HG03432 (cell line): ENCODE measurements around the gene TDRD5.
"Not testable (repeated sequence)": the region's sequence is repeated elsewhere in the genome, so short reads cannot be mapped to it uniquely, and the experiment has no call there.

ENCODE experiments used
- ATAC-seq: cut with Tn5 transposase; IDR thresholded peaks from one replicate; pipeline ENCODE4 v1.9.1; 2021; ENCODE audit warnings: mild to moderate bottlenecking, moderate library complexity; ENCODE audit not compliant: unreplicated experiment

Gene TDRD5

DNA sequence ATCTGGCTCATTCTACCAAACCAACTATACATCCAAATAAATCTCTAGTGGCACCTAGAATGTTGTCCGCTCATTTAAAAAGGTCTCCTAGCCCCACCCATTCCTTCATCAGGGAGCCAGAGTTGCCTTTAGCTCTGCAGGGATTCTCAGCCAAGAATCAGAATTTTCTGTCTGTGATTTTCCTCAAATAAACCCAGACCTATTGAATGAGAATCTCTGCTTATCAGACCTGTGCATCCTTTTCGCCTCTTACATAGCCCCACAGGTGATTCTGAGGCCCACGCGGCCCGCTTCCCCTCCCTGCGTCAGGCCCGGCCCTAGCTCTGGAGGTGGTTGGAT is 410 bp upstream of the TDRD5 start:
- ATAC-seq = no peak

DNA sequence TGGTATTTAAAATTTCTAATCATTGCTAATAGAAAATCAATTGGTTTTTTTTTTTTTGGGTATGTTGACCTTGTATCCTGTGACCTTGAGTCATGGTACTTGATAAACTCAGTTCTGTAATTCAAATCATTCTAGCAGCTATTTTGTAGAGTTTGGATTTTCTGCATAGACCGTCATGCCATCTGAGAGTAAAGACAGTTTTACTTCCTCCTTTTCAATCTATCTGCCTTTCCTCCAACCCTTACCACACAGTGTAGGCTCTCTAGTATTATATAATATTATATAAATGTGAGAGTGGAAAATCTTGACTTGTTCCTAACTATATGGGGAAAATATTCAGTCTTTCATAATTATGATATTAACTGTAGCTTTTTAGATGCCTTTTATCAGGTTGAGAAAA is 7.0 kb downstream of the TDRD5 start:
- no peak for ATAC-seq

DNA sequence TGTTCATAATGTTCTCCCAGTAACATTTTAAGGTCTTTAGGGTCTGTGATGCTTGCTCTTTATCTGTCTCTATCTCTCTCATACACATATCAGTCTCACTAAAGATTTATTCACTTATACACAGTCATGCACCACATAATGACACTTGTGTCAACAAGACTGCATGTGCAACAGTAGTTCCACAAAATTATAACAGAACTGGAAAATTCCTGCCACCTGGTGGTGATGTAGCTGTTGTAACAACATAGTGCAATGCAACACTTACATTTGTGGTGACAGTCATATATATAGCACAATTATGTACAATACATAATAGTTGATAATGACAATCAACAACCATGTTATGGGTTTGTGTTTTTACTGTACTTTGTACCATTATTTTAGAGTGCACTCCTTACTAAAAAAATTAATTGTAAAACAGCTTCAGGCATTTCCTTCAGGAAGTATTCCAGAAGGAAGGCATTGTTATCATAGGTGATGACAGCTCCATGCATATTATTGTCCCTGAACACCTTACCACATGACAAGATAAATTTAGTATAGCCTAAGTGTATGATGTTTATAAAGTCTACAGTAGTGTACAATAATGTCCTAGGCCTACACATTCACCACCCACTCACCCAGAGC is 8.1 kb downstream of the TDRD5 start:
- ATAC-seq = no peak

DNA sequence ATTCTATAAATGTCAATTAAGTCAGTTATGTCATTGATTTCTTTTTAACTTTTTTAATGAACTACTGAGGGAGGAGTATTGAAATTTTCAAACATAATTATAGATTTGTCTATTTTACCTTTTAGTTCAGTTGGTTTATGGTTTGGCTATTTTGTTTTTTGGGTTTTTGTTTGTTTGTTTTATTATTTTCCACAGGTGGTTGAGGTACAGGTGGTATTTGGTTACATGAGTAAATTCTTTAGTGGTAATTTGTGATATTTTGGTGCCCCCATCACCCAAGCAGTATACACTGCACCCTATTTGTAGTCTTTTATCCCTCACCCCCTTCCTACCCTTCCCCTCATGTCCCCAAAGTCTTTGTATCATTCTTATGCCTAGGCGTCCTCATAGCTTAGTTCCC is 9.5 kb downstream of the TDRD5 start:
- no peak for ATAC-seq

DNA sequence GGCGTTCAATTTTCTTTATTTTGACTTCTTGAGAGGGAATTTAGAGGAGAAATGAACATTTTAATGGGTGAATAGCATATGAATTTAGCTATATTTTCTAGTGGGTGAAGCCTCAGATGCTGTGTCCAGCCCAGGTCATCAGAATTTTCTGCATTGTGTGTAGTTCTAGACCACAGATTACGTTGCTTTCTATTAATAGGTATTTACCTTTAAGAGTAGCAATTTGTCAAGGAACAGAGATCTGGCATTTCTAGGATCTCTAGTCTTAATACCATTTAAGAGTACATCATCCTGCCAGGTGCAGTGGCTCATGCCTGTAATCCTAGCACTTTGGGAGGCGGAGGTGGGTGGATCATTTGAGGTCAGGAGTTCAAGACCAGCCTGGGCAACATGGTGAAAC is 20.7 kb downstream of the TDRD5 start:
- ATAC-seq = no peak

DNA sequence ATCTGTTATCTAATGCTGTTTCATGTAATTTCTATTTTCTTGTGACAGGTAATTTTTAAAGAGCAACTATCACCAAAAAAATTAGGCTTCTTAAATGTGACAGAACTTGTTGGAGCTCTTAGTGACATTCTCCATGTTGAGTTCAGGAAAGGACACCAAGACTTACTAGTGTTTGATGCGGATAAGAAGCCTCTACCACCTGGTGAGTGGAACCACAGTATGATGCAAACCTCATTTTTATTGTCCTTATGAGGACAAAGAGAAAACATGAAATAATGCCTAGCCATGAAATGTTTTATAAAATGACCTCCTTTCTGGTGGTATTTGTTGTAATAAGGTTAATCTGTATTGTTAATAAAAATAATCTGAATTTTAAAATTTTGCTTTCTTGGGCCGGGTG is 39.1 kb downstream of the TDRD5 start:
- no peak for ATAC-seq

DNA sequence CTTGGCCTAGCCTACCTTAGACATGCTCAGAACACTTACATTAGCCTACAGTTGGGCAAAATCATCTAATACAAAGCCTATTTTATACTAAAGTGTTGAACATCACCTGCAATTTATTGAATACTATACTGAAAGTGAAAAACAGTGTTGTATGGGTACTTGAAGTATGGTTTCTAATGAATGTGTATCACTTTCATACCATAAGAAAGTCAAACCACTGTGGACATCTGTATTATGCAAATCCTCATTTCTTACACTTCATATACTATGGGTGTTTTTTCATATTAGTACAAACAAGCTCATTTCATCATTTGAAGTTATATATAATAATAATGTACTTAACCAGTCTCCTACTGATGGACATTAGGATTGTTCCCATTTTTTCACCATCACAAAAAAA is 41.2 kb downstream of the TDRD5 start:
- peak; percentile 73 for ATAC-seq

DNA sequence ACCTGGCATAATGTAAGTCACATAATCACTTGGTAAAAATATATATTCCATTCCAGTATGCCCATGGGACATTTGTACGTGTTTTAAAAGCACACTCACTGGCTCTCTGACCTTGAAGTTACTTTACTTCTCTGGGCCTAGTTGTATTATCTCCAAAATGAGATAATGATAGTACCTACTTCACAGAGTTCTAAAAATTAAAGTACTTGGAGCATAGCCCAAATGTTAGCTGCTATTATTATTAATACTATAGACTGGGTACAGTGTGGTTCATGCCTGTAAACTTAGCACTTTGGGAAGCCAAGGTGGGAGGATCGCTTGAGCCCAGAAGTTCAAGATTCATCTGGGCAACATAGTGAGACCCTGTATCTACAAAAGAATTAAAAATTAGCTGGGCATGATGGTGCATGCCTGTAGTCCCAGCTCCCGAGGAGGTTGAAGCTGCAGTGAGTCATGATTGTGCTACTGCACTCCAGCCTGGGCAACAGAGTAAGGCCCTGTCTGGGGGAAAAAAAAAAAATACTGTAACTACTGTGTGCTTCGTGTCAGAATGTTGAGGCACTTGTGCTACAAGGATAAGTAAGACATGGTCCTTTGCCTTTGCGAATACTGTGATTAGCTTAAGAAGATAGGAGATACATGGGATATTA is 45.7 kb downstream of the TDRD5 start:
- no peak for ATAC-seq

DNA sequence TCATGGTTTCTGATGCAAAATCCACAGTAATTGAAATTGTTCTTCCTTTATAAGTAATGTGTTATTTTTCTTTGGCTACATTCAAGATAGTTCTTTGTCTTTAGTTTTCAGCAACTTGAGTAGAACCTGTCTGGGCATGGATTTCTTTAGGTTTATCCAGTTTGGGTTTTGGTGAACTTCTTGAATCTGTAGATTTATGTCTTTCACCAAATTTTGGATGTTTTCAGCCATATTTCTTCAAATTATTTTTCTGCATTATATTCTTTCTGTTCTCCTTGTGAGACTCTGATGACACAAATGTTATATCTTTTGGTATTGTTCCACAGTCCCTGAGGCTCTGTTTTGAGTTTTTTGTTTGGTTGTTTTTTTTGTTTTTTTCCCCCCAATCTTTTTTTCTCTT is 69.4 kb downstream of the TDRD5 start:
- ATAC-seq = no peak

DNA sequence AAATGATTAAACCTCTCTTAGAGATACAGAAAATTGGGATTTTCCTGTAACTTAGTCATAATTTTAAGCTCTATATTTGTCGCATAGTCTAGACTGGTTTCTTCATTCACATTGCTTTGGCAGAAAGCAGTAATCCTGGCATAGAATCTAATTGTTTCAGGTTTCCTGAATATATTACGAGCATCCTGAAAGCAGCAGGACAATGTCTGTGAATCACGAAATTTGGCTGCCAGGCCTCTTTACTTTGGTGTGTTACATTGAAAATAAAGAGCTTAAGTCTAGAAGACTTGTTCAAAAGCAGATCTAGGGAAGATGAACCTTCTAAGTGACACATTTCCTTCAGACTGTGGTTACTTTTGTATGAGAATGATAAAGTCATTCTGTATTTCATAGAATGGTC is 72.2 kb downstream of the TDRD5 start:
- ATAC-seq = no peak

DNA sequence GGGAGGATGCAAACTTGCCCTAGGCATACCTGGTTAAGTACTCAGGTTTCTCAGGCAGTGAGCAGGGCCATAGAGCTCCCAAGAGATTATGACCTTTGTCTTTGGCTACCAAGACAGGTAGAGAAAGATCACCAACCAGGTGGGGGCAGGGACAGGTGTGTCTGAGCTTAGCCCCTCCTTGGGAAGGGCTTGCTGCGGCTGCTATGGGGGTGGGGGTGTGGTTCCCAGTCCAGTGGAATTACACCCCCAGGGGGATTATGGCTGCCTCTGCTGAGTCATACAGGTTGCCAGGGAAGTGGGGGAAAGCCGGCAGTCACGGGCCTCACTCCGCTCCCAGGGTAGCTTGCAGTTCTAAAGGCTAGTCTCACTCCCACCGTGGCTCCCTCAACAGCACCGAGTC is 86.2 kb downstream of the TDRD5 start:
- ATAC-seq = no peak

DNA sequence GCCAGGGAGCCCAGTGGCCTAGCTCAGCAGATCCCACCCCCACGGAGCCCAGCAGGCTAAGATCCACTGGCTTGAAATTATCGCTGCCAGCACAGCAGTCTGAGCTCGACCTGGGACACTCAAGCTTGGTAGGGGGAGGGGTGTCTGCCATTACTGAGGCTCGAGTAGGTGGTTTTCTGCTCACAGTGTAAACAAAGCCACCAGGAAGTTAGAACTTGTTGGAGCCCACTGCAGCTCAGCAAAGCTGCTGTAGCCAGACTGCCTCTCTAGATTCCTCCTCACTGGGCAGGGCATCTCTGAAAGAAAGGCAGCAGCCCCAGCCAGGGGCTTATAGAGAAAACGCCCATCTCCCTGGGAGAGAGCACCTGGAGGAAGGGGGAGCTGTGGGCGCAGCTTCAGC is 102.9 kb downstream of the TDRD5 start:
- not testable (repeated sequence) for ATAC-seq

DNA sequence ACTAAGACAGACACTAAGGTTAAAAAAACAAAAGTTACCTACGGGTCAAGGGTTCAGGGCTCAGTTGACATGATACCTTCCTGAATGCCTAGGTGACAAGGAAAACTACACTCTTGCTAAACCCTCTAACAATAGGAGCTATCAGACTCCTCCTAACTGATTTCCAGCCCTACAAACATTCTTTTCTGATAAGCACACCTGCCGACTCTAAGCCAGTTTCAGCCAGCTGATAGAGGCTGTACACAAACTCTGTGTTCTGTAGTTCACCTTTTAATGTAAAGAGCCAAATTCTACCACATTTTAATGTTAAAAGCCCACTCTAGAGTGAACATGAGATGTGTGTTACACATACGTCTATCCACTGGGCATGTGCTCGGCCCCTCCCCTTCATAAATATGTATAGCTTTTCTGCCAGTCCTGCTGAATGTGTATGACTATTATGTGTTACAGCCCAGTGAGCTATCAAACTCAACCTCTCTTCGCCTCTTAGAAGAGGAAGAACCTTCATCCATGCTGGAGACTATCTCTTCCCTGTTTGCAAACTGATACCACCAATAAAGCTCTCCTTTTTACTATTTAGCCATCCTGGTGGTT is 111.4 kb downstream of the TDRD5 start:
- no peak for ATAC-seq

DNA sequence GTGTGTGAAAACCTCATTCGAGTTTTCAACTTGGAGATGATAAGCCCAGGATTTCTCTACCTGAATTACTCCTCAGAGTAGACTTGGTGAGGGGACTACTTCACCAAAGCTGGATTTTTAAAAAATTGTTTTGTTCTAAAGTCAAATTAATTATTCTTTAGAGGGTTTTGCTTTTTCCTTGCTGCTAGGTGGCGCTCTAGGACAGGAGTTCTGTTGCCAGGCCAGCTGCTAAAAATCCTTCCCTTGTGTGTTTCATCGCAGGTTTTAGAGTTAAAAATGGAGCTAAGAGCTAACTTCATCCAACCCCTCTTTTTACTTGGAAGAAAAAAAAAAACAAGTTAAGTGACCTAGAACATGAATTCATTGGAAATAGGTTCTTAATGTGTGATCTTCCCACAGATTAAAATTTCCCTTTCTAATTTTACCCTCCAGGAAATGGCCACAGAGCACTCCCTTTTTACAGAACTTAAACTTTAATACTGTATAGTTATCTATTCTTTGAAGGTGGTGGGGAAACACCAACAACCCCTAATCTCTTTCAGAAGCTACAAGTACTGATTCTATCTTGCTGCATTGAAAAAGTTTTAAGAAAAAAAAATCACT is 114.8 kb downstream of the TDRD5 start:
- peak; percentile 34 for ATAC-seq

DNA sequence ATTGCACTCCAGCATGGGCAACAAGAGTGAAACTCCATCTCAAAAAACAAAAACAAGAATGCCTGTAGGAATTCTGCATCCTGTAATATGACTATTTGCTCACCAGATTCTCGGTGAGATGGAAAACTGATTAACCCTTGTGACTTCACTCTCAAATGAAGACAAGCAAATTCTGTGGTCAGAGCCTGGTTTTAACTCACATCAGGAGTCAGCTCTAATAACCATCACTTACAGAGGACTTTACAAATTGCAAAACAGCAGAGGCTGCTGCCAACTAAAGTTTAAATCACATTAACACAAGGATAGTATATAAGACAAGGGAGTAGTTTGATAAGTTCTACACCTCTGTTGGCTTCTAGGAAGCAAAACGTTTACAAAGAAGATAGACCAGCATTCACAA is 115.8 kb downstream of the TDRD5 start:
- no peak for ATAC-seq

DNA sequence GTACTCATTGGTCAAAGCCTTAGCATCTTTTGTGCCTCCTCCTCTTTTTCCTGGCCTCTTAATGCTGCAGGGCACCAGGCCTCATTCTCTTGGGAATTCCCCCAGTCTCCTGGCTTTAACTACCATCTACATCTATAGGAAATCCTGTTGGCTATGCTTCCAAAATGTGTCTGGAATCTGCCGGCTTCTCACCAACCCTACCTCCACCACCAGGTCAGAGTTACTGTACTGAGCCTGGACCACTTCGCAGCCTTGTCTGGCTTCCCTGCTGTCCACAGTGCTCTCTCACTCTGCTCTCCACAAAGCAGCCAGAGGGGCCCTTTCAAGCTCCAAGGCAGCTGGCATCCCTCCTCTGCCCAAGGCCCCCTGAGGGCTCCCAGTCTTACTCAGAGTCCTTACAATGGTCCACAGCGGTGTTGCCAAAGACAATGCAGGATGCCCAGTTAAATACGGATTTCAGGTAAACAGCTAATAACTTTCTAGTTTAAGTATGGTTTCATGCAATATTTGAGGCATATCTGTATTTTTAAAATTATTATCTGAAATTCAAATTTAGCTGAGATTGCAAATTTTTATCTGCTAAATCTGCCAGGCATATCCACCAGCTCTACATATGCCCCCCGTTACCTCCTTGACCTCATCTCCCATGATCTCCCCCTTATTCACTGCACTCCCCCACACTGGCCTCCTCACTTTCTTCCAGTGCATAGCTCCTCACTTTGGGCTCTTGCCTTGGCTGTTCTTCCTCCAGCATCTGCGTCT is 117.0 kb downstream of the TDRD5 start:
- no peak for ATAC-seq

DNA sequence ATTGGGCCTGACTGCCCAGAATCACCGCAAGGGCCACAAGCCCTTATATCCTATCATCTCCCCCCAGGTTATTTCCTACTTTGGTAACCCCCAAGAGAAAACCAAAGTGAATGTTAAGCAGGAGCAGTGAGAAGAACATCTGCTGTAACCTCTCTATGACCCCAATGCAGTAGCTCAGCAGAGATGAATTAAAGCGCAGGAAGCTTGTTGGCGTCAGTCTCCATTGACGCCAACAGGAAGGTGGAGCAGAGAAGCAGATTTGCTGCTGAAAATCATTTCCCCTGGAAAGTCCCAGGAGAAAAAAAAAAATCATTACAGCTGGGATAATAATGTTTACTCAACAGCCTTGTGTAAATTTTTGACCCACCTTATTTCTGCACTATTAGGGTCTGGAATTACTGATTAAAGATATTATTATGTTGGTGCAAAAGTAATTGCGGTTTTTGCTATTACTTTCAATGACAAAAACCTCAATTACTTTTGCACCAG is 118.3 kb downstream of the TDRD5 start:
- peak; percentile 86 for ATAC-seq

DNA sequence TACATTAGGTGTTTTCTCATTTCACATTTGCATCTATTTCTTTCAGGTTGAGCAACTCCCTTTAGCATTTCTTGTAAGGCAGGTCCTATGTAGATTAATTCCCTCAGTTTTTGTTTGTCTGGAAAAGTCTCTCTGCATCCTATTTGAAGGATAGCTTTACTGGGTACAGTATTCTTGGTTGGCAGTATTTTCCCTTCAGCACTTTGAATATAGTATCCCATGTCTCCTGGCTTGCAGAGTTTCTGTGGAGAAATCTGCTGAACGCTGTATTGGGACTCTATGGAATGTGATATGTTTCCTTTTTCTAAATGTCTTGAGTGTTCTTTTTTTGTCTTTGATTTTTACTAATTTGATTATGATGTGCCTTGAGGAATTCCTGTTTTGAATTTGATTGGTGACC is 122.5 kb downstream of the TDRD5 start:
- no peak for ATAC-seq

DNA sequence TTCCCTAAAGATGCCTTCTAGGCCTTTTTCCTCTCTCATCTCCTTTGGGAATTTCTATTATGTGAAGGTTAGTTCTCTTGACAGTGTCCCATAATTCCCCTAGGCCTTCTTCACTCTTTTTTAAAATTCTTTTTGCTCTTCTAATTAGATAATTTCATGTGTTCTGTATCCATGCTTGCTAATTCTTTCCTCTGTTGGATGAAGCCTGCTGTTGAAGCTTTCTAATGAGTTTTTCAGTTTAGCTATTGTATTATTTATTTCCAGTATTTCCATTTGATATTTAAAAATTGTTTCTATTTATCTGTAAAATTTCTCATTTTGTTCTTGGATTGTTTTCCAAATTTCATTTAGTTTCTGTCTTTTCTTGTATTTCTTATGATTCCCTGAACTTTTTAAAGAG is 123.0 kb downstream of the TDRD5 start:
- no peak for ATAC-seq

DNA sequence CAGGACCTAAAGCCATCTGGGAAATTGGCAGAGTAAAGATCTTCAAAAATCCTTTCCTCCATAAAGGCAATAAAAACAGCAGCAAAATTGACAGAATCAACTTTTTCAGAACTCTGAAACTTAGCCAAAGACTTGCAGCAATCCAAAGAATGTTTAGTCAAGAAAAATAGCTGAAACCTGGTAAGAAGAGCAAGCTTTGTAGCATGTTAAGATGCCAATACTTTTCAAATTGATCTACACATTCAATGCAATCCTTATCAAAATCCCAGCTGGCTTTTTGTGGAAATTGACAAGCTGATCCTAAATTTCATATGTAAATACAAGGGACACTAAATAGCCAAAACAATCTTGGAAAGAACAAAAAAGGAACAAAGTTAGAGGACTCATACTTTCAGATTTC is 127.6 kb downstream of the TDRD5 start:
- no peak for ATAC-seq

DNA sequence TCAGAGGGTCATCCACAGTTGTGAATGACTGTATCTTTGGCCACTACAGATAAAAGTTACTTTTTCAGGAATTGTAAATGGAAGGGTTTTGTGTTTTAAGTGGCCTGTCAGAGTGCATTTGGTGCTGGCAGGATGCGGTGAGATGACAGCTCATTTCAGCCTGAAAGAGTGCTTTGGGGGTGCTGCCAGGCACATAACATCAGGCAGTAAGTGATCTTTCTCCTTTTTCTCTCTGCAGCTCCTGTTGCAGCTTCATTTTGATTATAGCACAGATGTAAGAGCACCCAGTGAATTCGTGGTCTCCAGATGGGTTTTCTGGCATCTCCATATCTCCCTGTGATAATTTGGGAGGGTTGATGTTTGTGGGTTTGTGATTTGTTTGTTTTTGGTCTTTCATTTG is 136.6 kb downstream of the TDRD5 start:
- no peak for ATAC-seq

DNA sequence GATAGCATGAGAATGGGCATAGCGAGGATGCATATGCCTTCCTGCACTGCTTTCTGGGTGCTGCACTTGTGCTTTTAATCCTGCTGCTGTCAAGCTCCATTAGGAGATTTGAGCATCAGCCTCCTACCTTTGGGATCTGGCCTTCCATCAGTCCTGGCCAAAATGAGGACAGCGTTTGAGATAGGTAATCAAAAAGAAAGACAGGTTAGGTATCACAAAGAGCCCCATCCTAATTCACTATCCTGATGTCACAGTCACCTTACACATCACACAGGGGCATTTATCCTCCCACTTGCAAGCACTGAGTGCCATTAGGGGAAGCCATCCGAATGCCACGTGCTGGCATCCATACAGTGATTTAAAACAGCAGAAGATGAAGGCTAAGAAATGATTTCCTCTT is 138.2 kb downstream of the TDRD5 start:
- no peak for ATAC-seq
